HG02642 (cell line): ENCODE results near the gene SLC6A19.

ENCODE experiments used
- ATAC-seq: cut with Tn5 transposase; IDR thresholded peaks from one replicate; pipeline ENCODE4 v1.9.1; 2021; ENCODE audit warnings: mild to moderate bottlenecking; ENCODE audit not compliant: unreplicated experiment, poor library complexity

SLC6A19 gene

GRCh38 chr5:1232780-1233179, 31.4 kb downstream of the SLC6A19 start:
- no peak for ATAC-seq

- ATAC-seq = no peak
These were observed 34.0 kb downstream of the SLC6A19 start for GRCh38 chr5:1235379-1235778.

- no peak for ATAC-seq
These were observed 34.4 kb downstream of the SLC6A19 start for GRCh38 chr5:1235838-1236237.

- ATAC-seq = no peak
These were observed 38.3 kb downstream of the SLC6A19 start for GRCh38 chr5:1239505-1240251.

GRCh38 chr5:1240496-1241260, 39.3 kb downstream of the SLC6A19 start:
- no peak for ATAC-seq

GRCh38 chr5:1241509-1242080, 40.2 kb downstream of the SLC6A19 start:
- no peak for ATAC-seq

- no peak for ATAC-seq
These were observed 41.5 kb downstream of the SLC6A19 start for GRCh38 chr5:1242733-1243486.

GRCh38 chr5:1243487-1244130, 42.2 kb downstream of the SLC6A19 start:
- ATAC-seq = no peak

- ATAC-seq = no peak
These were observed 42.9 kb downstream of the SLC6A19 start for GRCh38 chr5:1244255-1244654.

GRCh38 chr5:1244976-1245375, 43.6 kb downstream of the SLC6A19 start:
- ATAC-seq = no peak

GRCh38 chr5:1245905-1246576, 44.6 kb downstream of the SLC6A19 start:
- ATAC-seq = no peak

- no peak for ATAC-seq
These were observed 45.5 kb downstream of the SLC6A19 start for GRCh38 chr5:1246711-1247431.

- no peak for ATAC-seq
These were observed 46.4 kb downstream of the SLC6A19 start for GRCh38 chr5:1247811-1248210.

GRCh38 chr5:1249366-1250280, 48.2 kb downstream of the SLC6A19 start:
- ATAC-seq = no peak

- ATAC-seq = no peak
These were observed 50.5 kb downstream of the SLC6A19 start for GRCh38 chr5:1251678-1252580.

GRCh38 chr5:1252681-1253080, 51.3 kb downstream of the SLC6A19 start:
- no peak for ATAC-seq
